ENCODE measurements around the gene KCNT2. TPM values are rescaled to one million over a fixed set of nuclear protein-coding genes. Genes with fewer than 3 reads are reported as not detected.

The KCNT2 gene
- total and polyA plus RNA-seq, 8 donors, result 2.7 to 6.8 (median 5.1) TPM

DNA sequence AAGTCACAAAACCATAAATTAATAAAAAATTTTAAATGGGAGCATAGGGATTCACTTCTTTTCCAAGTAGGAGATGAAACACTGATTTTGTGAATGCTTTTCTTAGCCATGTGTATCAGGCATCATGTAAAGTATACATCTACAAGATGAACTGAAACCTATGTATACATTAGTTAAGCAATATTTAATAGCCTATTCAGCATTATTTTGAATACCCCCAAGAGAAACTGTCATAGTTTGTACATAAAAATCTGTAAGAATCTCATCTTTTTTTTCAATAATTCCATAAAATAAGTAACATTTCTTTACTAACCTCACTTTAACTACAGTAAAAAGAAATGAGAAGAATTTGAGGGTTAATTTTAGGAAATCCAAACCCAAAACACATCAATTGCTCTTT lies 348.0 kb downstream of the KCNT2 start:
- TF ChIP-seq, protein P1, sequence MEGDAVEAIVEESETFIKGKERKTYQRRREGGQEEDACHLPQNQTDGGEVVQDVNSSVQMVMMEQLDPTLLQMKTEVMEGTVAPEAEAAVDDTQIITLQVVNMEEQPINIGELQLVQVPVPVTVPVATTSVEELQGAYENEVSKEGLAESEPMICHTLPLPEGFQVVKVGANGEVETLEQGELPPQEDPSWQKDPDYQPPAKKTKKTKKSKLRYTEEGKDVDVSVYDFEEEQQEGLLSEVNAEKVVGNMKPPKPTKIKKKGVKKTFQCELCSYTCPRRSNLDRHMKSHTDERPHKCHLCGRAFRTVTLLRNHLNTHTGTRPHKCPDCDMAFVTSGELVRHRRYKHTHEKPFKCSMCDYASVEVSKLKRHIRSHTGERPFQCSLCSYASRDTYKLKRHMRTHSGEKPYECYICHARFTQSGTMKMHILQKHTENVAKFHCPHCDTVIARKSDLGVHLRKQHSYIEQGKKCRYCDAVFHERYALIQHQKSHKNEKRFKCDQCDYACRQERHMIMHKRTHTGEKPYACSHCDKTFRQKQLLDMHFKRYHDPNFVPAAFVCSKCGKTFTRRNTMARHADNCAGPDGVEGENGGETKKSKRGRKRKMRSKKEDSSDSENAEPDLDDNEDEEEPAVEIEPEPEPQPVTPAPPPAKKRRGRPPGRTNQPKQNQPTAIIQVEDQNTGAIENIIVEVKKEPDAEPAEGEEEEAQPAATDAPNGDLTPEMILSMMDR (IDR thresholded peaks at IDR 0.05), result no peak

GRCh38 chr1:196259316-196259715 lies 348.9 kb downstream of the KCNT2 start:
- TF ChIP-seq, protein P1 (IDR thresholded peaks at IDR 0.05), result no peak
- intact Hi-C loops (cut with DNase I), result no loop called here
- ATAC-seq, result no peak
- Histone ChIP-seq H3K4me1 (no peaks in the 10 kb centered on the region), H3K27ac (no peak overlapping the region), H3K4me3 (no peak overlapping the region), H3K9me3 (no peaks in the 10 kb centered on the region), H3K36me3 (no peaks in the 10 kb centered on the region), H3K27me3 (no peaks in the 10 kb centered on the region)
- peak in 1 of 4 donors; percentile 24 for DNase-seq

More for the DNA sequence above, 348.0 kb downstream of the KCNT2 start:
- no peaks in the 10 kb centered on the region for H3K4me1 ChIP-seq
- H3K4me3 ChIP-seq, result no peak overlapping the region
- H3K27ac ChIP-seq, result no peak overlapping the region
- ATAC-seq, result no peak
- no peaks in the 10 kb centered on the region for H3K36me3 ChIP-seq
- H3K27me3 ChIP-seq, result no peaks in the 10 kb centered on the region
- intact Hi-C loops (cut with DNase I), result no loop called here
- no peak for DNase-seq
- H3K9me3 ChIP-seq, result no peaks in the 10 kb centered on the region

DNA sequence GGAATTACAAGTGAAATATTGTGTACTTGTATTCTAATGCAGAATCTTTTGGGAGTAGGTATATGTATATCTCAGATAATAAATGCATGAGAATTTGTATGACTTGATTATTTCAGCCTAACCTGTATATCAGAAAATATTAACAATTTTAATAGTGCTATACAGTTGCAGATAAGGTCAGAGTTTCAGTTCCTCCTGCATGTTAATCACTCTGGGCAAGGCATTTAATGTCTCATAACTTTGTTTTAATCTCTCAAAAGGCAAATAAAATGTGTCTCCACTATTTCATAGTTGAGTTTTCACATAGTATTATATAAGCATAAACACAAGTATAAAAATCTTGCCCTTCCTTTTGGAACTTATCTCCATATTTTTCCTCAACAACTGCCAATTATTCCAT lies 352.5 kb downstream of the KCNT2 start:
- no peaks in the 10 kb centered on the region for H3K36me3 ChIP-seq
- TF ChIP-seq, protein P1 (IDR thresholded peaks at IDR 0.05), result no peak
- intact Hi-C loops (cut with DNase I), result no loop called here
- no peak for ATAC-seq
- no peaks in the 10 kb centered on the region for H3K9me3 ChIP-seq
- no peaks in the 10 kb centered on the region for H3K4me1 ChIP-seq
- no peak overlapping the region for H3K27ac ChIP-seq
- no peak overlapping the region for H3K4me3 ChIP-seq
- no peak for DNase-seq
- no peaks in the 10 kb centered on the region for H3K27me3 ChIP-seq

- Histone ChIP-seq H3K4me3 (no peak overlapping the region), H3K27me3 (no peaks in the 10 kb centered on the region), H3K4me1 (no peaks in the 10 kb centered on the region), H3K9me3 (no peaks in the 10 kb centered on the region), H3K36me3 (no peaks in the 10 kb centered on the region), H3K27ac (no peak overlapping the region)
- TF ChIP-seq, protein P1 (IDR thresholded peaks at IDR 0.05), result no peak
- ATAC-seq (no peak), DNase-seq (no peak)
- intact Hi-C loops (cut with DNase I), result no loop called here
These were observed 378.7 kb downstream of the KCNT2 start for GRCh38 chr1:196229546-196229945.

- TF ChIP-seq, protein P1 (IDR thresholded peaks at IDR 0.05), result no peak
- no peaks in the 10 kb centered on the region for H3K4me1 ChIP-seq
- intact Hi-C loops (cut with DNase I), result no loop called here
- ATAC-seq (no peak), DNase-seq (no peak)
- no peak overlapping the region for H3K4me3 ChIP-seq
- H3K9me3 ChIP-seq, result no peaks in the 10 kb centered on the region
- H3K27me3 ChIP-seq, result no peaks in the 10 kb centered on the region
- no peaks in the 10 kb centered on the region for H3K36me3 ChIP-seq
- H3K27ac ChIP-seq, result no peak overlapping the region
These were observed 393.4 kb downstream of the KCNT2 start for GRCh38 chr1:196214866-196215265.

All from left lung (tissue), 10 donors.